ENCODE data around the gene FAM117A. TPM values are rescaled to one million over a fixed set of nuclear protein-coding genes. Genes with fewer than 3 reads are reported as not detected.

FAM117A gene
- total RNA-seq, 2 experiments from 2014 or later: 31.6 to 44.9 TPM

DNA sequence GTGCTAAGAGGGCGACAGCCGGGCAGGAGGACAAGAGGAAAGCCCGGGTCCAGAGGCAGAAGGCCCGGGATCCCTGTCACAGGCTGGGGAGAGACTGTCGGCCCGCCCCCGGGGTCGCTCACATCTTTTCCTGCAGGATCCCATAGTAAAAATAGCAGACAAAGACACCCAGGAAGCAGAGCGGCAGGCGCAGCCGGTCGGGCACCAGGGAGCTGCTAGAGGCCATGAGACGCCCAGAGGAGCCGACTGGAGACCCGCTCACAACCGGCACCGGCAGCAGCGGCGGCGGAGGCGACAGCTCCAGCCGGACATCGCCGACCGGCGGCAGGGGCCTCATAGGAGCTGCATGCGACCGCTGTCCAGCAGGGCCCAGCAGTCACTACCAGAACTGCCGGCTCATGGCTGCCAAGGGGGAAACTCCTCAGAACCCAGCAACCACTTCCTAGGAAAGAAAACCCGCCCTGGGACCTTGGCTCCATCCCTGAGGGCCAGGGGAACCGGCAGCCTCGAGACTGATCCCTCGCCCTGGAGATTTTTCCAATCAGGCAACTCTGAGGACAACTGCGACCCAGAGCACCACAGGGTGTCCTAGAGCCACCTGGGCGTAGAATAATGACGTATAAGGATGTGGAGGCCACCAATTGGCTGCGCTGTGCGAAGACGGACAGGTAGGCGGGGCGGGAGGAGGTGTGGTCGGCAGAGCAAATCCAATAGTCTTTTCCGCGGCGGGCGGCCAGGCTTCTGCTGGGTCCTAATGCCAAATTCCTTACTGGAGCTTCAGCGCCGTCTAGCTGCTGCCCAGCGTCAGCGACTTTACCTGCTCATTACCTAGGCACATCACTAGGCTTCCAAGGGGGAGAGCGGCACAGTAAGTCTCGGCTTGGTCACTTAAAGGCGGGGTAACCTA lies 56.1 kb downstream of the FAM117A start, which contains the start of gene SLC35B1:
Gene SLC35B1, minus strand, starts transcription at position 357 of the 907 bp plus-strand sequence. Its CDS starts 131 bp downstream, at position 226.
- peaks cover 28% of the 10 kb centered on the region for H3K36me3 Mint-ChIP-seq
- peak within 1 kb of the TSS; percentile 89 for H3K4me3 Mint-ChIP-seq
- no peaks in the 10 kb centered on the region for H3K27me3 Mint-ChIP-seq
- DNase-seq (peak; percentile 99), ATAC-seq (peak; percentile 99)
- H3K27ac Mint-ChIP-seq: peak within 1 kb of the TSS; percentile 96
- H3K9me3 Mint-ChIP-seq (ENCODE audit: low read depth): no peaks in the 10 kb centered on the region
- CTCF ChIA-PET: interaction anchor here (0.7 to 33.6 kb wide), 39 partner anchors 9 to 387 kb away, joined by 3 to 734 read pairs (median 5); partner anchors contain the start of genes FAM117A, KAT7, NXPH3 and TAC4
- peaks cover 45% of the 10 kb centered on the region for H3K4me1 Mint-ChIP-seq

DNA sequence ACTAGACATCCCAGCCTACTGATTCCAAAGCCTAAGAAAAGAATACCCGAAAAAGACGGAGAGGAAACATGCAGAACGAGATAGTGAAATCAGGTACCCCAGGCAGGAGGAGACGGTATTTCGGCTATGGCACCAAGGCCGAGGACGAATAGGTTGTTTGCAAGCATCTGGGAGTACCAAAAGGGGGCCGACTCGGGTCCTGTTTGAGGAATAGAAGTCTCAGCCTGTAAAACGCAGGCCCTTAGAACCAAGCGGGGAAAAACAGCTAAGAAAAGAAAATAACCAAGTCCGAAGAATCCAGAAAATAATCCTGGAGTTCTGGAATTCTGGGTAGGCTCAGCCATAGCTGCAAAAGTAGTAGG lies 56.7 kb downstream of the FAM117A start:
- CTCF ChIA-PET: interaction anchor here (0.9 to 33.6 kb wide), 24 partner anchors 9 to 387 kb away, joined by 3 to 734 read pairs (median 8); partner anchors contain the start of genes FAM117A, KAT7 and NXPH3
- H3K27me3 Mint-ChIP-seq: no peaks in the 10 kb centered on the region
- H3K36me3 Mint-ChIP-seq: peaks cover 30% of the 10 kb centered on the region
- peaks cover 45% of the 10 kb centered on the region for H3K4me1 Mint-ChIP-seq
- no peak for ATAC-seq
- H3K27ac Mint-ChIP-seq: peak overlapping the region; percentile 96
- no peak for DNase-seq
- H3K4me3 Mint-ChIP-seq: peak overlapping the region; percentile 89
- H3K9me3 Mint-ChIP-seq (ENCODE audit: low read depth): no peaks in the 10 kb centered on the region

DNA sequence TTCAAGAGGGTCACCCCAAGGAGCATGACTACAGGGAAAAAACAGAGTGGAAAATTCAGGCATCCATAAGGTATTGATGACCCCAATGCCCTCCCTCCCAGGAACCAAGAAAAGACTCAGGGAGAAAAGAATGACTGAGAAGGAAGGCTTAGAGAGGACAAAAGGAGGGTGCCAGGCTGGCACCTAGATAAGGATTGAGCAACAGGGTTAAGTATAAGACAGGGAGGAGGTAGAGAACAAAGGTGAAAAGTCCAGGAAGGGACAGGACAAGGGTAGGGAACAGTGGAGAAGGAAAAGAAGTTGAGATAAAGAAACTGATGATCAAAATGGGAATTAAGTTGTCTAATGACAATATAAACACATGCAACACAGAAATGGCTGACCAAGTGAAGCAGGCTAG lies 58.7 kb downstream of the FAM117A start:
- no peaks in the 10 kb centered on the region for H3K9me3 Mint-ChIP-seq (ENCODE audit: low read depth)
- H3K36me3 Mint-ChIP-seq: peaks cover 33% of the 10 kb centered on the region
- no peaks in the 10 kb centered on the region for H3K27me3 Mint-ChIP-seq
- peak overlapping the region; percentile 23 for H3K4me3 Mint-ChIP-seq
- CTCF ChIA-PET: interaction anchor here (2.1 to 33.6 kb wide), 3 partner anchors 9 to 149 kb away, joined by 10 to 734 read pairs (median 24); partner anchors contain the start of gene NXPH3
- DNase-seq (no peak), ATAC-seq (no peak)
- peak overlapping the region; percentile 50 for H3K27ac Mint-ChIP-seq
- peaks cover 45% of the 10 kb centered on the region for H3K4me1 Mint-ChIP-seq

DNA sequence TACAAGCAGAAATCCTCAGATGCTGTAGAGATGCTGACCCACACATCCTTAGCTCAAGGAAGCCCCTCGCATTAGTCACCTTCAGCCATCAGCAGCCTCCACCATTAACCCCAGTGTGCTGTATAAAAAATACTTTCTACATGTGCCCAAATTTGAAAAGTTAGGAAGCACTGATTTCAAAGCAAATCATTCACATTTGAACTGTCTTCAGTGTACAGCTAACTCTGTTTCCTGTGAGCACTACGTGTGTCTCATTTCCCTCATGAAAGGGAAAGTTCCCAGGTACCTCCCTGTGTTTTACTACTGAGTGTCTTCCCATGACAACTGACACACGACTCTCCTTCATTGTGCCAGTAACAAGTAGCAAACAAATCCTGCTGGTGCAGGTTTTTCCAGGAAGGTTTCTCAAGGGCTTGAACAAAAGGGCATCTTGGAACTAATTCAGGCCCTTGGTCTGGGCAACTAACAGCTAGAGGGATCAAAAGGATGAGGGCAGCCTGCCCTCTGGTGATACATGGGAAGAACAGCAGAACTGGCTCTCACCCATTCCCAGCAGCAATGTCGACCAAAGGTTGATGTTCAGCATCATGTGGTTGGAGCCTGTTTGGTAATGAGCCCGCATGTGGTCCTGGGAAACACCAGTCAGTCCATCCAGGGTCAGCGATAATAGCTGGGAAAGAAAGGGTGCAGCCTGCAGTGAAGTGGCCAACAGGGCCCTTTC lies 60.2 kb downstream of the FAM117A start:
- Mint-ChIP-seq H3K4me3 (no peak overlapping the region), H3K9me3 (ENCODE audit: low read depth) (no peaks in the 10 kb centered on the region), H3K27ac (peak overlapping the region; percentile 56), H3K4me1 (peaks cover 37% of the 10 kb centered on the region), H3K36me3 (peaks cover 33% of the 10 kb centered on the region), H3K27me3 (no peaks in the 10 kb centered on the region)
- CTCF ChIA-PET: interaction anchor here (0.9 to 33.6 kb wide), 9 partner anchors 8 to 295 kb away, joined by 3 to 734 read pairs (median 5); partner anchors contain the start of genes KAT7 and NXPH3
- DNase-seq: no peak
- no peak for ATAC-seq

DNA sequence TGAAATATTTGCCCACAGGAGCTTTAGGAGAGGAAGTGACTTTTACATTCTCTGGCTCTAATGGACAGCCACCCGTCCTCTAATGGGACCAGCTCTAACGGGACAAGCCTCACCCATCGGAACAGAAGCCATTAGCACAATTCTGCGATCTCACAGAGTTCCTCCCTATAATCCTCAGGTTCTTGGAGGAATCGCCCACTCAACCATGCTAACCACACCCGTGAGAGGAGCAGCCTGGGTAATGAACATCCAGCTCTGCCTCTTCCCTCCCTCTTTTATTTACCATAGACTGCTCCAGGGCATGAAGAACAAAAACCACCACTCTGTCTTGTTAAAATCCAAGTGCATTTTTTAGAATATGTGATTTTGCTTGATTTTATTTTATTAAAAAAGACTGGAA lies 63.0 kb downstream of the FAM117A start:
- Mint-ChIP-seq H3K27me3 (no peaks in the 10 kb centered on the region), H3K9me3 (ENCODE audit: low read depth) (no peaks in the 10 kb centered on the region), H3K4me1 (peaks cover 34% of the 10 kb centered on the region), H3K36me3 (peaks cover 33% of the 10 kb centered on the region), H3K27ac (no peak overlapping the region), H3K4me3 (no peak overlapping the region)
- CTCF ChIA-PET: interaction anchor here (1.0 to 33.6 kb wide), 4 partner anchors 28 to 296 kb away, joined by 3 to 734 read pairs (median 6); partner anchors contain the start of gene NXPH3
- DNase-seq: no peak
- no peak for ATAC-seq

DNA sequence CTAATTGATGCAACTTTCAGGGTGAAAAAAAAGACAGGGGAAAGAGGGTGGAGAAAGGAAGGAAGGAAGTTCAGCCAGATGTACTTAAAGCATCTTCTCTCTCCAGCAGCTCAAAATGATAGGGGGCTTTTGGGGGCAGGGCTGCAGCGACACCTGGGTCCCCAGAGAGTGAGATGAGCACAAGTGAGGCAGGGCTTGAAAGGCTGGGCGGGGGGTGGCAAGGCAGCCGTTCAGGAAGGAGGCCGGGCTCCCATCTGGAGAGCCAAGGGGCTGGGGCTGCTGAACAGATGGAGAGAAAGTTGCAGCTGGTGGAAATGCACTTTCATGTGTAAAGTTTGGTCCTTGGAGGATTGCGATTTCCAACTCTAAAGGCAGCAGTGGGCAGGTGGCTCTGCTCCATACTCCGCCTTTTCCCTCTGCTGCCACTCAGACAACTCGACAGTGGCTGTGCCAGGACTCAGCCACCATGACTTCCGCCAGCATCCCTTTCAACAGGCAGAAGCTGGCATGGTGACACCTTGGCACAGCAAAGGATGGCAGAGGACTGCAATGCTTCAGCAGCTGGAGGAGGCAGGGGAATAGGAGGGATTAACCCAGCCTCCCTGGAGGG lies 63.9 kb downstream of the FAM117A start:
- peaks cover 29% of the 10 kb centered on the region for H3K36me3 Mint-ChIP-seq
- no peak overlapping the region for H3K4me3 Mint-ChIP-seq
- peak overlapping the region; percentile 1 for H3K27ac Mint-ChIP-seq
- no peaks in the 10 kb centered on the region for H3K27me3 Mint-ChIP-seq
- CTCF ChIA-PET: interaction anchor here (1.2 to 33.6 kb wide), 5 partner anchors 8 to 297 kb away, joined by 3 to 734 read pairs (median 8); partner anchors contain the start of genes NXPH3 and SLC35B1
- H3K4me1 Mint-ChIP-seq: peaks cover 37% of the 10 kb centered on the region
- ATAC-seq: no peak
- no peak for DNase-seq
- H3K9me3 Mint-ChIP-seq (ENCODE audit: low read depth): no peaks in the 10 kb centered on the region

GRCh38 chr17:49698005-49698404 lies 65.9 kb downstream of the FAM117A start:
- Mint-ChIP-seq H3K27ac (no peak overlapping the region), H3K27me3 (no peaks in the 10 kb centered on the region), H3K9me3 (ENCODE audit: low read depth) (no peaks in the 10 kb centered on the region), H3K4me1 (peaks cover 33% of the 10 kb centered on the region), H3K4me3 (no peak overlapping the region), H3K36me3 (peaks cover 14% of the 10 kb centered on the region)
- no peak for DNase-seq
- CTCF ChIA-PET: interaction anchor here (1.0 to 33.6 kb wide), 4 partner anchors 10 to 153 kb away, joined by 4 to 734 read pairs (median 30); partner anchors contain the start of genes NXPH3 and SLC35B1
- no peak for ATAC-seq

DNA sequence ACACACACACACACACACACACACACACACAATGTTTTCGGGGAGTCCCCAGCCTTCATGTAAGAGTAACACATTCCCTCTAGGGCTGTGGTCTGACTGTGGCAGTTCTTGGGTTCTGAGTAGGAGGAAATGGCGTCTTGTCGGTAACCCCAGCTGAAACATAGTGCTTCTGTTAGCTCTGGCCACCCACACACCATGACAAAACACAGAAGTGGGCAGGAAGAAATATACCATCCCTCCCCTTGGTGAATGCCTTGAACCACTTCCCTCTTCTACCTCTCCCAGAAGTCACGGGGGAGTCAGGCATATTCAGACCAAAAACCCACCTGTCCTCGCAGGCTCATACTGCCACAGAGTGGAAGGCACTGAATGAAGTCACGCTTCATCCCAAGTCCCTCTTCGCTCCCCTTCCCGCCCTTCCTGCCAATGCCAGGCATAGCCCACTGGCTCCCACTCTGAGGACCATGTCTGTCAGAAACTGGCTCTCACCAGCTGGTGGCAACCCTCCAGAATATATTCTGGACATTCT lies 67.6 kb downstream of the FAM117A start:
- peak; percentile 89 for ATAC-seq
- Mint-ChIP-seq H3K27me3 (no peaks in the 10 kb centered on the region), H3K36me3 (peaks cover 10% of the 10 kb centered on the region), H3K4me1 (peaks cover 33% of the 10 kb centered on the region), H3K4me3 (peak overlapping the region; percentile 36), H3K27ac (peak overlapping the region; percentile 83), H3K9me3 (ENCODE audit: low read depth) (no peaks in the 10 kb centered on the region)
- DNase-seq: peak; percentile 92
- CTCF ChIA-PET: interaction anchor here (0.7 to 33.6 kb wide), 35 partner anchors 8 to 301 kb away, joined by 3 to 734 read pairs (median 5); partner anchors contain the start of genes FAM117A, NXPH3, PHB1 and SLC35B1

- Mint-ChIP-seq H3K27ac (peak overlapping the region; percentile 83), H3K36me3 (peaks cover 7% of the 10 kb centered on the region), H3K4me1 (peaks cover 33% of the 10 kb centered on the region), H3K9me3 (ENCODE audit: low read depth) (no peaks in the 10 kb centered on the region), H3K4me3 (peak overlapping the region; percentile 36), H3K27me3 (no peaks in the 10 kb centered on the region)
- CTCF ChIA-PET: interaction anchor here (0.7 to 33.6 kb wide), 37 partner anchors 8 to 302 kb away, joined by 3 to 734 read pairs (median 4); partner anchors contain the start of genes FAM117A, NXPH3, PHB1 and SLC35B1
- peak; percentile 55 for ATAC-seq
- no peak for DNase-seq
Measured at GRCh38 chr17:49695698-49696232, 68.2 kb downstream of the FAM117A start.

DNA sequence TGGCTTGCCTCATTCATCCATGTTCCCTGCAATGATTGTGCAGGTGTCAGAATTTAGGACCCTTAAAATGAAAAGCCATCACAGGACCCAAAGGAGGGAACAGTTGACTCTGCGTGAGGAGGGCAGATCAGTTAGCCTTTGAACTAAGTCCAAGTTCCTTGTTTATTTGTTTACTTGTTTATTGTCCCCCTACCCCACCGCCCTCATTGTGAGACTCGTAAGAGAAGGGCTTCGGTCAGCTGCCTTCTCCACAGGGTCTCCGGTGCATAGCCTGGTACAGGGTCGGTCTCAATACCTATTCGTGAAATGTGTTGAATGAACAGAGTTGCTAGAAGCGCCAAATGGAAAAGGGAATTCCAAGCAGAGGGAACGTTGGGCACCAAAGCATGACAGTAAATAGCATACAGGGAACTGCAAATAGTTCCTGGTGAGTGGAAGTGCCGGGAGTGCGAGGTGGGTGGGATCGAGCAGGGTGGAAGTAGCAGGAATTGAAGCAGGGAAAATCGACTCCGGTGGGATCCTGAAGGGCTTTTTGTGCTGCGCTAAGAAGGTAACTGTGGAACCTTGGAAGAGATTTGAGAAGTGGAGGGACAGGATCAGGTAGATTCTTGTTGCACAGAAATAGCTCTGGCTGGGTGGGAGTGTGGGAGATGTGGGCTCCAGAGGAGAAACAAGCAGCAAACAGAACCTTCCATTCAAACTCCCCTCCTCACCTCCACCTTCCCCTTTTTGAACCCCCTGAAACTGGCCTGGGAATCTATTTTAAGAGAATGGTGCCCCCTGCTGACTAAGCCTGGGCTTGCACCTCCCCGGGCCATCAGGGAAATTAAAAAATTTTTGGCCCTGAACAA lies 68.9 kb downstream of the FAM117A start:
- H3K36me3 Mint-ChIP-seq: peaks cover 4% of the 10 kb centered on the region
- ATAC-seq (peak; percentile 38), DNase-seq (peak; percentile 83)
- no peaks in the 10 kb centered on the region for H3K9me3 Mint-ChIP-seq (ENCODE audit: low read depth)
- H3K4me1 Mint-ChIP-seq: peaks cover 33% of the 10 kb centered on the region
- CTCF ChIA-PET: interaction anchor here (0.8 to 33.6 kb wide), 25 partner anchors 9 to 303 kb away, joined by 3 to 734 read pairs (median 5); partner anchors contain the start of genes NXPH3, PHB1, SLC35B1 and SPOP
- H3K27me3 Mint-ChIP-seq: no peaks in the 10 kb centered on the region
- H3K4me3 Mint-ChIP-seq: no peak overlapping the region
- peak overlapping the region; percentile 83 for H3K27ac Mint-ChIP-seq

DNA sequence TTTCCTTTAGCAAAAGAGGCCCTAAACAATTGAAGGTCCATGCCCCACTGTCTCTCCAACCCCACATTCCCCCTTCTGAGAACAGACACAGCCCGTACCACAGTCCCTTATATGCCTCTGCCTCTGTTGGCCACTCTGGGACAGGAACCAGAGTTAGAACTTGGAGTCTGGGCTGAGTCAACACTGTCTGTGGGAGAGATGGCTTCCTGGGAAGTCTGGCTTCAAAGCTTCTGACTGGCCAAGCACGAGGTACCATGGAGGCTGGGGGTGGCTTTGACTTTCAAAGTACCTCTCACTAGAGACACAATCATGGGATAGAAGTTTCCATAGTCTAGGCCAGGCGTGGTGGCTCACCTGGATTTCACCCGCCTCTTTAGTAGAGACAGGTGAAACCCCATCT lies 71.2 kb downstream of the FAM117A start:
- DNase-seq (no peak), ATAC-seq (no peak)
- Mint-ChIP-seq H3K4me3 (no peak overlapping the region), H3K36me3 (peaks cover 4% of the 10 kb centered on the region), H3K27ac (no peak overlapping the region), H3K9me3 (ENCODE audit: low read depth) (no peaks in the 10 kb centered on the region), H3K27me3 (no peaks in the 10 kb centered on the region), H3K4me1 (peaks cover 41% of the 10 kb centered on the region)
- CTCF ChIA-PET: interaction anchor here (1.0 to 33.6 kb wide), 2 partner anchors 11 to 122 kb away, joined by 3 to 734 read pairs; partner anchors contain the start of gene NXPH3
